Stimulated activated CD4-positive, alpha-beta T cell treated with anti-CD3 and anti-CD28 coated beads, Interleukin-4, amount 100 ng/mL, for 4 hours (primary cell): ENCODE results near the gene NMNAT3.

Source experiments
- DNase-seq, 2 experiments: peaks; one replicate each; pipeline ENCODE4 v3.0.0-alpha.2; 2020

NMNAT3 gene

DNA sequence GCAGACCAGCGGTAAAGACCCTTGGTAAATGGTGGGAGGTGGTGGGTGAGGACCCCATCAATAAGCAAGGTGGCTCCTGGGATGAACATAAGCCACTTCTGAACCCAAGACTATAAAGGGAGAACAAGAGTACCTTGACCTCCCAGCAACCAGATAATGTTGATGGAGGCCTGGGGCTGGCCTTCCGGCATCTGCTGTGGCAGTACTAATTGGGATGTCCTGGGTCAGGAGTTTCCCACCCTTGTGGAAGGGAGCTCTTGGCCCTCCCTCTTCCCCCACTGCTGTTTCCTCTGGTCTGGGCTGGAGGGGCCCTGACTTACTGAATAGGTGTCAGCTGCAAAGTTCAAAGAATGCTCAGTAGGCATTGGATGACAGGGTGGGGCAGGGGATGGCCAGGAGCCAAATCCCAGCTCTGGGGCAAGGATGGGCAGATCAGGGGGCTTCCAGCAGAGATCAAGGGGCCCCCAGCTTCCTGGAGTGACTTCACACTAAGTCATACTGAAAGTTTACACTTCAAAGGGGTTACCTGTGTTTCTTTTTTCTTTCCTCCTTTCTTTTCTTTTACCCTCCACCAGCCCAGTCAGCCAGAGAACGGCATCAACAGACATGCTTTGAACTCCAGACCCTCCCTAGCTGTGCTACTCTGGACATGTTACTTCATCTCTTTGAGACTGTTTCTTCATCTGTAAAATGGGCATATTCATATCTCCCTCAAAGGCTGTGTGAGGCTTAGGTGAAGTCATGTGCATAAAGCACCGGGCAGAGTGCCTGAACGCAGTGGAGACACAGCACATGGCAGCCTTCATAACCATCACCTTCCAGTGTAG lies 139.8 kb downstream of the NMNAT3 start:
- DNase-seq, result no peak

DNA sequence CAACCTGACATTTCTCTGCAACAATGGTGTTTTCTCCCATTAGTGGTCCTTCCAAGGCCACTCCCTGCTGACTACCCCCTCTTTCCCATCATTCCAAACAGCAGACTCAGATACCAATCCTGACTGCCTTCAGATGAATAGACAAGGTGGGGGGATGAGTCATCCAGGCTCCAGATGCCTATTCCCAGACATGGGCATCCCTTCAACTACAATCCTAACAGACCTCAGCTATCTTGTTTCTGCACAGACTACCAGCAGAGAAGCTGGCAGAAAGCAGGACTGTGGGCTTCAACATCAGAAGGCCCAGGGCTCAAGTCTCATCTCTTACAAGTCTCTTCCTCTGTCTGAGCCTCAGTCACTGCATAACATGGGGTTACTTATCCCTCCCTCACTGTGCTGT lies 140.4 kb downstream of the NMNAT3 start:
- no peak for DNase-seq

DNA sequence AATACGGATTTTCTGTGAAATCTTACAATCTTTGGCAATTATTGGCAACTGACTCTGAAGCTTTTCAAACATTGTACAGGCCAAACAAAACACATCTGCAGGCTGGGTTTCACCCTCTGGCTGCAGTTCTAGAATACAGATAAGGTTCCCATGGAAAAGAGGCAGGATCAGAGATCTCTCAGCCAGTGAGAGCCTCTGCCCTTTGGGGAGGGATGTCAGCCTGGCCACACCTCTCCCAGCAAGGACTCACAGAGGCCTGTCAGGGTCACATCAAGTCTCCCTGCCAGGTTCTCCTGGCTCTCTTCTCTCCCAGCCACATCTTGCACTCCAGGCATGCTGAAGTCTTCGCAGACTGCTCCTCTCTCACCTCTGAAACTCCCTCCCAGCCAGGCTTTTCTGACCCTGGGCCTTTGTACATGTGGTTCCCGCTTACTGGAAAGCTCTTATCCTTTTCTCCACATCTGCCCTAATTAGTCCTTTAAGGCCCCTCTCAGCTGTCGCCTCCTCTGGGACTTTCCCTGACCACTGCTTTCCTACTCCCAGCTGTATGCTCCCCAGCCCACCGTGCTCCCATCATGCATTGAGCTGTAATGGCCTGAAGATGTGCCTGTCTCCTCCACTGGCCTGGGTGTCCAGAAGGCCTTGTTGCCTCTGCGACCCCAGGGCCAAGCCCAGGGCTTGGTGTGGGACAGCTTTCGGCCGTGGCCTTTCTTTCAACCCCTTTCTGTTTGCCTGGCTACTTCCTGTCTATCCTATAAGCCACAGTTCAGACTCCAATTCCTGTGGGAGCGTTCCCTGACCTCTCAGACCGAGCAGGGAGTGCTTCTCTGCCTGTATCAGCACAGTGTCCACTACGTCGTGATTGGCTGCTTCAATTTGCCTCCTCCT lies 142.5 kb downstream of the NMNAT3 start:
- no peak for DNase-seq

DNA sequence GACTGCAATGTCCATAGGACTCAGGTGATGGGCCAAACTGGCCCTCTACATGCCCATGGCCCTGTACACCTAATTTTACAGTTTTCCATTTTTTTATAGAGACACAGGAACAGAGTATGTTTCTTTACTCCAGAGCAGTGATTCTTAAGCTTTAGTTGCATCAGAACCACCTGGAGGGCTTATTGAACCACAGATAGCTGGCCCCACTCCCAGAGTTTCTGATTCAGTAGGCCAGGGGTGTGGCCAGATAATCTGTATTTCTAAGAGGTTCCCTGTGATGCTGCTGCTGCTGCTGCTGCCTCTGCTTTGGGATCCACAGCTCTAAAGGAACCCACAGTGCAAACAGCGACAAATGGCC lies 143.3 kb downstream of the NMNAT3 start:
- DNase-seq, result no peak

DNA sequence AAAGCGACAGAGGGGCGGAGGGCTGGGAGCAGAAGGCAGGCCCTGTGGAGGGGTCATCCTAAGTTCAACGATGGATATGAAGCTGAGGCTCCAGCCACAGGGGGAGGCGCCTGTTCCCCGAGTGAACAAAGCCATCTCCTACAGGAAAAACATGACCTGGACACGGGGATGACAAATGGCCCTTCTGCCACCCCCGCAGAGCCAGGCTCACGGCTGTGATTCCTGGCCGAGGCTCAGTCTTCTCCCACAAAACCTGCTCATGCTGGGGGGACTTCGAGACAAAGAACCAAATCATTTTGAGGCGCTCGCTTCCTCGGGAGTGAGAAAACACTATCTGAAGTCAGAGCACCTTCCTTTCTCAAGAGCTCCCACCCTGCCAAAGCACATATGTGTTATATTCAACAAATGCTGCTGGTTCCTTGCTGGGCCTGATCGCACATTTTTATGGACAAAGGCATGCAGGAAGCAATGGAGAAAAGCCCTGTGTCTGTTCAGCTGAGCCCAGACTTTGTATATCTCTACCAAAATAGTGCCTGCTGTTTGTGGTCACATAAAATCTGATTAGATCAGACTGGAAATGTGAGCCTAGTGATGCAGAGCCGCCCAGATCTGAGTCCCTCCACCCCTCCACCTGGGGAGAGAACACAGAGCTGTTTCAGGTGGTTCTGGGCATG lies 143.9 kb downstream of the NMNAT3 start:
- no peak for DNase-seq

DNA sequence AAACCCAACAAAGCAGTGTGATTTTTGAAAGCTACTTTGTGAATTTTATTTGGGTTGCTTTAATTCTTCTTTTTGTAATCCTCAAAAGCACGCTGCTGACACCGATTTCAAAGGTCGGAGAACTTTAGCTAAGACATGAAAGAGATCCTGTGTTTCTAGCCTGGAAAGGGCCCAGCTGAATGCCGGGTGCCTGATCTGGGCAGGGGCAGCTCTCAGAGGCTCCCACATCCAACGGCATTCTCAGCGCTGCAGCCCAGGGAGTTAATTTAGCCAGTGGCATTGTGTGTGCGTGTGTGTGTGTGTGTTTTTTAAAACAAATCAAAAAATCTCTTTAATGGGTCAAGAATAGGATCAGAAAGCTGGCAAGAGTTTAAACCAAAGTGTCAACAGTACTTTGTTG lies 144.8 kb downstream of the NMNAT3 start:
- DNase-seq, result no peak

GRCh38 chr3:139530717-139531116 lies 147.1 kb downstream of the NMNAT3 start:
- no peak for DNase-seq

- no peak for DNase-seq
These were observed 148.1 kb downstream of the NMNAT3 start for GRCh38 chr3:139529662-139530061.

- no peak for DNase-seq
These were observed 148.8 kb downstream of the NMNAT3 start for GRCh38 chr3:139528924-139529323.

DNA sequence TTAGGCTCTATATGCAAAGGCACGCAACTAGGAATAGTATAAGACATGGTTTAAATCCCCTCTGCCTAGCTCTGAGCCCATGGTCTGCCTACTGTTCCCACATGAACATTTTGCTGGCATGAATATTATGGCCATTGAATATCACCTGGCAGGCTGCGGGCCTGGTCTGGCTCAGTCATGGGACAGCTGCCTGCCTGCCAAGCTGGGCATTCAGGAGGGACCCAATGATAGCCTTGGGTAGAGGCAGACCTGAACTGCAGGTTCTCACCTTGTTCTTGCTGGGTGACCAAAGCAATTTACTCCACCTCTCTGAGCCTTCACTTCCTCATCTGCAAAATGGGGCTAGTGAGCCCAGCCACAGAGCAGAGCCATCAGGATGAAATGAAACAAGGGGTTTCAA lies 149.5 kb downstream of the NMNAT3 start:
- DNase-seq, result no peak

DNA sequence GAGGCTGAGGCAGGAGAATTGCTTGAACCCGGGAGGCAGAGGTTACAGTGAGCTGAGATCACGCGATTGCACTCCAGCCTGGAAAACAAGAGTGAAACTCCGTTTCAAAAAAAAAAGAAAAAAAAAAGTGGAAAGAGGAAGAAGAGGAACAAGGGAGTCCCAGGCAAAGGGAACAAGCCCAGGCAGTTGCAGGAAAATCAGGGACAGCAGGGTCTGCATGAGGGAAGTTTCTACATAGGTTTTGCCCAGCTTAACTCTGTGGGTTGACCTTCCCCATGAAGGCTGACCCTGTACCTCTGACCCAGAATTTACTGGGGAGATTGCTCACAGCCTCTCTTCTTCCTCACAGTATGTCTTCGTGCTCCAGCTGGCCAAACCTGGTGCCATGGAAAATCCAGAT lies 150.5 kb downstream of the NMNAT3 start:
- DNase-seq, result no peak

- DNase-seq, result no peak
These were observed 151.6 kb downstream of the NMNAT3 start for GRCh38 chr3:139526146-139526545.

GRCh38 chr3:139524841-139525636 lies 152.7 kb downstream of the NMNAT3 start:
- DNase-seq, result no peak

GRCh38 chr3:139523718-139524117 lies 154.1 kb downstream of the NMNAT3 start:
- no peak for DNase-seq

- no peak for DNase-seq
These were observed 154.6 kb downstream of the NMNAT3 start for GRCh38 chr3:139523166-139523565.

DNA sequence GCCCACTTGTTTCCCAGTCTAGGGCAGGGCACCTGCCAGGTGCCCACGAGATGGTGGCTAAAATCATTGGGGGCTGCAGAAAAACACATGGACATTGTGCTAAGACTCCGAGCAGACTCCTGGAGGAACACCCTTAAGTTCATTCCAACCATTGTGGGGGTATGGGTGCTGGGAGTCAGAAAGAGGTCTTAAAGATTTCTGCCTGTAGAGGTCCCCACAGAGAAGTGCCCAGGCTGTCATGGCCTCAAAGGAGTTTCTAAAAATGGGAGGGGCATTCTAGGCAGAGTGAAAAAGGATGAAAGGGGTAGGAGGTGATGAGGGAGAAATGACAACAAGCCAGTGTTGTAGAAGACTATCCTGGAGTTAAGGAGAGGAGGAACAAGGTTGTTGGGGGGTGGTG lies 155.4 kb downstream of the NMNAT3 start:
- no peak for DNase-seq

GRCh38 chr3:139521816-139522215 lies 156.0 kb downstream of the NMNAT3 start:
- DNase-seq, result no peak

- DNase-seq, result no peak
These were observed 156.6 kb downstream of the NMNAT3 start for GRCh38 chr3:139521144-139521543.

DNA sequence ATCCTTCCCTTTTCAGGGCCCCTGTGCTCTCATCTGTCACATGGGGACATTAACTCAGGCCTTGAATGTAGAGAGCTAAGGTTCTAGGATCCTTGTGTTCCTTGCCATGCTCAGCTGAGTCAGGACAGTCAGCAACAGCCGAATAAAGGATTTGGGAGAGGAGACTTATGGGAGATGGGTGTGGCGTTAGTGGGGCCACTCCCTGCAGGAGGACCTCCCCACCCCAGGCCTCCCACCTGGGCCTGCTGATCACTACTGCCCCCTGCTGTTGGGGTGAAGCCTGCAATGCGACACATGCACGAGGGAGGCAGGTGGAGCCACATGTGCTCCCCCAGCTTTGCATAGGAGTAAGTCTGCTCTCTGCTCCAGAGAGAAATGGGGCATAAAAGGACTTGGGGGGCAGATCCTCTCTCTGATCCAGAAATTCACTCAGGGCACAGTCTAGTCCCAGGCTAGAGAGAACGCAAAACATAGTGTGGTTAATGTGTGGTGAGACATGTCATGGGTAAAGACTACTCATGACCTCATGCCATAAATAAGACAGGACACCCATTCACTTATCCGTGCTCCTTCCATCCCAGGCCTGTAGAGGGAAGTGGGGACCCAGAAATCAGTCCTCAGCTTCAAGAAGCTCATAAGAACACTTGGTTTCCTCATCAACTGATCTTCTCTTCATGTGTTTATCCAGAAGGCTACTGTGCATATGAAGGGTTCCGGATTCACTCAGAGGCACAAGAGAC lies 157.6 kb downstream of the NMNAT3 start:
- DNase-seq, result no peak

DNA sequence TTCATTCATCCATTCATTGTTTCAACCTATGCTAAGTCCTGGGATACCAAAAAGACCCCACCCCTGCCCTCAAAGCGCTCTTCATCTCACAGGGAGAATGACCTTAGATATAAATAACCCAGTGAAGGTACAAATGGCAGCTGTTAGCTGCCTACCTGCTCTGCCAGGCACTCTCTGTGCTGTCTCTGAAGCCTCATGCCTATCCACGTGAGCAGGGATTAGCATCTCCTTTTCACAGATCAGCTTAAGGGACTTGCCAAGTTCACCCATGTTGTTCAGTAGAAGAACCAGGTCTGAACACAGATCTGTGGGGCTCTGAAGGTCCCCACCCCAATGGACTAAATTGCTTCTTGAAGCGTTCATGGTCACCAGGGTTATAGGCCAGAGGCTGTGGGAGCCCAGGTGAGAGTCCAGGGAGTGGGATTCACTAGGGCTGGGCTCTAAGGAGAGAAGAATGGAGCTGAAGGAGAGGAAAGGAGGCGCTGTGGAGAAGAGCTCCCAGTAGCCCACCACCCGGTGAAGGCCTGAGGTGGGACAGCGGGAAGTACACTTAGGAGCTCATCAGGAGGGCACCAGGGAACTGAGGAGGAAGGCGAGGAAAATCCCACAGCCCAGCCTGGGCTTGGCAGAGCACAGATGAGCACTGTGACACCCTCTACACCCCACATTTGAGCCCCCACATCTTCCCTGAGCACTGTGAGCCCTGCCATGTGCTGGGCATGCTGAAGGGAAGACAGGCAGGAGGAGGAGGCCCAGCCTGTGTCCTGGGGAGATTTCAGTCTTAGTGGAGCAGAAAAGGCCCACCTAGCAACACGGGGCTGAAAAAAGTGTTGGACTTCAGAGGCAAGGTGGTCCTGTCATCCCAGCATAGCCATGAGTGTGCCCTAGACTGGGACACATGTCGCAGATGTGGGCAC lies 158.6 kb downstream of the NMNAT3 start:
- DNase-seq, result no peak

DNA sequence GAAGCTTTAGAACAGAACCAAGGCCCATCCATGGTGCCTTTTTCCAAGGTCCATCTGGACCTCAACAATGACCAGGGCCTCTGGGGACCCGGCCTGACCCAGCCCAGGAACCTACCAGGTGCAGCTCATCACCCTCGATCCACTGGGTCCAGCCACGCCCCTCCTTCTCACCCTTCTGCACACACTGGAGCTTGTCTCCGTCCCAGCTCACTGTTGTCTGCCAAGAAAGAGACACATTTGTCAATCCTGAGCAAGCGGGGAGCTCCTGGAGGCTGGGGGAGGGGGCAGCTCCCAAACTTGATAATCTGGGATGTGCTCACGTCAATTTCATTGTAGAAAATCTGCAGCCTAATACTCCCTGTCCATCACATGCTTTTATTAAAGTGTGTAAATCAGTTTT lies 159.5 kb downstream of the NMNAT3 start:
- no peak for DNase-seq
